HepG2 (cell line): ENCODE results near the gene KRT7. TPM values are rescaled to one million over a fixed set of nuclear protein-coding genes. Genes with fewer than 3 reads are reported as not detected.

ENCODE experiments used
- ATAC-seq: fragments of 200-7000 bp; cut with Tn5 transposase; 3 replicates; pipeline ENCODE4 v1.9.1; 2020; ENCODE audit warnings: mild to moderate bottlenecking, moderate library complexity
- BruUV-seq: library from RNA; stranded (reverse); fragments of 400-500 nt; replicated peaks from 2 replicates; lab custom pipeline; 2021; lab: Mats Ljungman, UMichigan
- CTCF ChIA-PET: fragments of 300-600 bp; formaldehyde crosslinking; extraction: SDS; loops from one replicate; lab custom pipeline; 2021; ENCODE audit warnings: low total read pairs, inconsistent platforms, low intra/inter-chr PET ratio; lab: Yijun Ruan, JAX
- POLR2A ChIA-PET: fragments of 350-600 bp; sonication (Branson Sonifier 250); formaldehyde crosslinking; loops from one replicate; lab custom pipeline; 2020; ENCODE audit warnings: antibody characterized with exemption, inconsistent platforms; lab: Yijun Ruan, JAX
- DNase-seq: peaks from one replicate; pipeline ENCODE4 v3.0.0-alpha.2; 2015; ENCODE audit warnings: low spot score
- FAIRE-seq: peaks from 3 replicates; lab custom pipeline; 2011; peaks lifted over from hg19 to GRCh38; lab: Jason Lieb, UNC
- H2AFZ ChIP-seq: one replicate; pipeline ENCODE4 v1.6.1; 2011; ENCODE audit warnings: low read length, inconsistent platforms
- H3K27ac ChIP-seq: fragments of 300-600 bp; 3 replicates; pipeline ENCODE4 v1.8.0; 2011; ENCODE audit warnings: mixed run types, mild to moderate bottlenecking, mixed read lengths, low read length, inconsistent platforms; ENCODE audit not compliant: insufficient read depth; ENCODE audit errors: extremely low read length
- H3K27me3 ChIP-seq, 2 experiments: fragments of 200-600 bp in 1 of 2; 2 replicates in 1 of 2; 3 replicates in 1 of 2; pipeline versions ENCODE4 v1.6.0 to v1.8.0; 2011; ENCODE audit warnings: low read length in 2 of 2, mild to moderate bottlenecking in 2 of 2, moderate library complexity in 2 of 2, inconsistent platforms in 1 of 2; ENCODE audit not compliant: insufficient read depth in 2 of 2, control insufficient read depth in 1 of 2
- H3K36me3 ChIP-seq, 2 experiments: fragments of 200-600 bp in 1 of 2; replicated peaks in 1 of 2; 2 replicates in 1 of 2; 3 replicates in 1 of 2; pipeline versions ENCODE4 v1.5.1 to v1.8.0; 2011; ENCODE audit warnings: low read length in 2 of 2, inconsistent platforms in 1 of 2; ENCODE audit not compliant: insufficient read depth in 2 of 2, control insufficient read depth in 1 of 2
- H3K4me1 ChIP-seq: 2 replicates; pipeline ENCODE4 v1.5.1; 2012; ENCODE audit warnings: low read length, inconsistent platforms; ENCODE audit not compliant: insufficient read depth
- H3K4me2 ChIP-seq: 2 replicates; pipeline ENCODE4 v1.6.0; 2011; ENCODE audit warnings: low read depth, low read length, inconsistent platforms
- H3K4me3 ChIP-seq, 3 experiments: fragments of 200-600 bp in 1 of 3; sonication (generic), shearing (Covaris generic) in 1 of 3; replicated peaks in 1 of 3; 2 replicates each; pipeline ENCODE4 v1.5.1; 2011 to 2016; ENCODE audit warnings: low read length in 3 of 3, inconsistent platforms in 2 of 3, low read depth in 2 of 3, mild to moderate bottlenecking in 2 of 3, control low read depth in 1 of 3, mixed read lengths in 1 of 3; ENCODE audit not compliant: insufficient read depth in 1 of 3
- H3K79me2 ChIP-seq: one replicate; pipeline ENCODE4 v1.6.1; 2011; ENCODE audit warnings: low read length, inconsistent platforms; ENCODE audit not compliant: insufficient read depth
- H3K9ac ChIP-seq: 2 replicates; pipeline ENCODE4 v1.6.0; 2011; ENCODE audit warnings: mild to moderate bottlenecking, low read depth, low read length, inconsistent platforms; ENCODE audit not compliant: insufficient read depth
- H3K9me3 ChIP-seq: 2 replicates; pipeline ENCODE4 v1.5.1; 2012; ENCODE audit warnings: mild to moderate bottlenecking, low read length
- H4K20me1 ChIP-seq: 2 replicates; pipeline ENCODE4 v1.6.0; 2011; ENCODE audit warnings: inconsistent platforms, mild to moderate bottlenecking, low read length, moderate library complexity; ENCODE audit not compliant: insufficient read depth
- E2F5 ChIP-seq: sonication (generic); formaldehyde crosslinking; conservative IDR thresholded peaks from 2 replicates; pipeline ENCODE4 v1.4.0; 2020; ENCODE audit warnings: missing genetic modification reagents
- EHMT2 ChIP-seq: fragments of 200-600 bp; sonication (generic); IDR thresholded peaks from 2 replicates; pipeline ENCODE4 v1.7.0; 2017; ENCODE audit warnings: antibody characterized with exemption, low read depth, low read length, borderline replicate concordance
- ELF3 ChIP-seq: IDR thresholded peaks from 2 replicates; pipeline ENCODE4 v1.6.1; 2016; ENCODE audit warnings: missing genetic modification reagents, missing compliant biosample characterization
- FOSL2 ChIP-seq: sonication (generic); formaldehyde crosslinking; IDR thresholded peaks from 2 replicates; pipeline ENCODE4 v1.4.0; 2020; ENCODE audit warnings: missing genetic modification reagents
- GLMP ChIP-seq: sonication (generic); formaldehyde crosslinking; IDR thresholded peaks from 2 replicates; pipeline ENCODE4 v1.9.0; 2021; ENCODE audit warnings: missing genetic modification reagents, mild to moderate bottlenecking, borderline replicate concordance
- MAZ ChIP-seq, 2 experiments: sonication (generic) in 1 of 2; formaldehyde crosslinking in 1 of 2; IDR thresholded peaks; 2 replicates each; pipeline versions ENCODE4 v1.5.0 to v1.6.1; 2012 to 2020; ENCODE audit warnings: low read depth in 2 of 2, mild to moderate bottlenecking in 2 of 2, borderline replicate concordance in 1 of 2, improper control_type of control experiment in 1 of 2, low read length in 1 of 2, missing genetic modification reagents in 1 of 2, moderate library complexity in 1 of 2
- MNT ChIP-seq: fragments of 450-650 bp; IDR thresholded peaks from 2 replicates; pipeline ENCODE4 v1.6.1; 2016
- PITX1 ChIP-seq: sonication (generic); formaldehyde crosslinking; IDR thresholded peaks from 2 replicates; pipeline ENCODE4 v1.5.1; 2020; ENCODE audit warnings: mild to moderate bottlenecking, missing genetic modification reagents
- SRF ChIP-seq: IDR thresholded peaks from 2 replicates; pipeline ENCODE4 v1.6.1; 2011; ENCODE audit warnings: mild to moderate bottlenecking, low read depth, low read length, moderate library complexity
- ZFP36L2 ChIP-seq: sonication (generic); formaldehyde crosslinking; IDR thresholded peaks from 2 replicates; pipeline ENCODE4 v1.4.0; 2020; ENCODE audit warnings: missing genetic modification reagents
- ZNF331 ChIP-seq: sonication (generic); formaldehyde crosslinking; IDR thresholded peaks from 2 replicates; pipeline ENCODE4 v1.4.0; 2020; ENCODE audit warnings: missing genetic modification reagents
- ZNF550 ChIP-seq: sonication (generic); formaldehyde crosslinking; IDR thresholded peaks from 2 replicates; pipeline ENCODE4 v1.4.0; 2020; ENCODE audit warnings: mild to moderate bottlenecking, missing genetic modification reagents, borderline replicate concordance
- WGBS: methylation state at CpG from one replicate; pipeline ENCODE4 v1.1.6; 2017; ENCODE audit warnings: low lambda C conversion rate; 5-methylcytosine and 5-hydroxymethylcytosine counted together
- in situ Hi-C: cut with HindIII; loops from 2 replicates; pipeline ENCODE4 v1.10.0; 2017; ENCODE audit warnings: low pct_unique_long_range_greater_than_20kb; ENCODE audit not compliant: extremely low pct_ligation_motif_present
- intact Hi-C: fragments of 100-400 bp; cut with micrococcal nuclease; formaldehyde crosslinking; loops from one replicate; pipeline ENCODE4 v1.10.0; 2022; ENCODE audit not compliant: unreplicated experiment
- polyA plus RNA-seq, 8 experiments: library from polyadenylated mRNA; depleted of rRNA in 3 of 8; stranded (reverse) in 7 of 8; unstranded in 1 of 8; fragments of >200 nt; fragmentation: Illumina TruSeq in 4 of 8; extraction: Trizol in 4 of 8; gene quantifications; 2 replicates each; pipeline versions ENCODE4 v1.2.1 to v1.2.3, GENCODE V29; 2011 to 2016; ENCODE audit warnings: low read depth in 4 of 8, missing spikeins in 1 of 8, mixed read lengths in 1 of 8; ENCODE audit not compliant: insufficient read depth in 1 of 8
- total RNA-seq, 5 experiments: library from RNA; depleted of rRNA; stranded (reverse); fragments of >200 nt; fragmentation: Illumina TruSeq; extraction: Trizol; gene quantifications; 2 replicates each; pipeline ENCODE4 v1.2.3, GENCODE V29; 2016; ENCODE audit warnings: low read depth in 1 of 5

KRT7 gene
- total and polyA plus RNA-seq, 2 of the 13 experiments (the other 11 are each of a cell fraction or from before 2014, with no cell fraction given) = 0.83 TPM; not detected in 1

GRCh38 chr12:52203079-52203921, 29.7 kb upstream of the KRT7 start (continued):
- peak; percentile 97 for TF ChIP-seq MNT
- TF ChIP-seq ZFP36L2 (CRISPR knock-in tag) = no peak
- peak; percentile 44; the same call in 1 of the 2 replicates for TF ChIP-seq ELF3 (CRISPR knock-in tag)
- no peak for TF ChIP-seq ZNF550
- peak; percentile 55; the same call in 1 of the 2 replicates for TF ChIP-seq FOSL2

DNA sequence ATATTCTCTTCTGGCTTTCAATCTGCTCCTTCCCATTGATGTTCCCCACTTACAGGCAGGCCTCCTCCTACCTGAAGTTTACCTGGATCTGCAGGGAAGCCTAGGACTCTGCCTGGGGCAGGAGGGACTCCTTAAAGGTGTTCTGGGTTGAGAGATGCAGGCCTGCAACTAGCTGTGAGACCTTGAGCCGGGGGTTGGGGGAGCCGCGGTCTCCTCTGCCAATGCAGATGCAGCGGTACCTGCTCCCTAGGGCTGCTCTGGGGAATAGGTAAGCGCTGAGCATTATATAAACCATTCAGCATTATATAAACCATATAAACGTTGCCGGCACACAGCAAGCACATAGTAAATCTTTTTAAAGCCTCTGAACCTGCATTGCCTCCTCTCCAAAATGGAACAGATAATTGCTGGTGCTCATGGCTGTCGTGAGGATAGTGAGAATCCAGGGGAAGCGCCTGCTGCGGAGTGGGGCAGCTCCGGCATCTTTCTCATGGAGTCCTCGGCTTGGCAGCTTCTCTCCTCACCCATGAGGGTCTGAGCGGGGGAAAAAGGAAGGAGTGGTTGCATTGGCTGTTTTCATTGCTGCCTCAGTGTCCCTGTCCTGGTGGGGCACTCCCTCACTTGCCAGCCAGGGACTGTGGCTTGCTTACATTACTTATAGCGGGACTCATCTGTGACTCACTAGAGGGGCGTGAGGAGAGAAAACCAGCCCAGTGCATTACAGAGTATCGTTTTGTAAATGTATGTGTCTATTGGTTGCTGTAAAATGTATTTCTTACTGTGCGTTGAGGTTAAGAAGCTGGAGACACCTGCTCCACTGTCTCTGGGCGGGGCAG, 28.7 kb upstream of the KRT7 start:
- H3K4me2 ChIP-seq = no peak overlapping the region
- DNase-seq (no peak), ATAC-seq (no peak), FAIRE-seq (no peak)
- ChIA-PET CTCF (no interaction called here), POLR2A (no interaction called here)
- H3K9me3 ChIP-seq = no peaks in the 10 kb centered on the region
- 30% methylated on average over 7 of the region's 18 CpGs for WGBS
- no peaks in the 10 kb centered on the region for H3K36me3 ChIP-seq
- BruUV-seq = no TSS peak
- H3K27ac ChIP-seq = no peak overlapping the region
- H4K20me1 ChIP-seq = 0 out of 2 replicates have a peak, but pooled peaks cover 2% of the 10 kb centered on the region
- in situ Hi-C loops (loop anchor here (5.0 kb wide), 1 partner anchor 37 kb away; no protein-coding TSS in a partner anchor), intact Hi-C loops (no loop called here)
- H2AFZ ChIP-seq = no peak overlapping the region
- H3K4me3 ChIP-seq = no peak overlapping the region
- no peak overlapping the region for H3K9ac ChIP-seq
- H3K79me2 ChIP-seq = no peaks in the 10 kb centered on the region
- peaks cover 14 to 74% of the 10 kb centered on the region in 2 experiments for H3K27me3 ChIP-seq
- peaks cover 12% of the 10 kb centered on the region; the same call in 1 of the 2 replicates for H3K4me1 ChIP-seq
- no peak for TF ChIP-seq ZNF331 (CRISPR knock-in tag)
- TF ChIP-seq MAZ (IDR thresholded peaks at IDR 0.05; ENCODE audit: borderline replicate concordance, low read depth, low read length) = no peak
- no peak for TF ChIP-seq MAZ (CRISPR knock-in tag; IDR thresholded peaks at IDR 0.05; ENCODE audit: low read depth)
- no peak for TF ChIP-seq SRF
- no peak for TF ChIP-seq EHMT2
- no peak for TF ChIP-seq PITX1 (CRISPR knock-in tag)
- TF ChIP-seq GLMP = no peak
- TF ChIP-seq E2F5 (CRISPR knock-in tag) = no peak
